ENCODE measurements around the gene TRRAP. TPM values are rescaled to one million over a fixed set of nuclear protein-coding genes. Genes with fewer than 3 reads are reported as not detected.

The TRRAP gene
- total RNA-seq, 2 donors from 2014 or later, result 23.4 to 24.3 TPM

- DNase-seq (ENCODE audit: low spot score), result no peak
- Histone ChIP-seq H3K4me3 (no peak overlapping the region), H3K27me3 (no peaks in the 10 kb centered on the region), H3K36me3 (peaks cover 87% of the 10 kb centered on the region), H3K9me3 (no peaks in the 10 kb centered on the region), H3K4me1 (no peaks in the 10 kb centered on the region), H3K27ac (no peak overlapping the region)
- no peak for TF ChIP-seq CTCF (IDR thresholded peaks at IDR 0.05)
Observed at GRCh38 chr7:98913612-98914011, 35.3 kb downstream of the TRRAP start.

GRCh38 chr7:98917331-98917730, 39.0 kb downstream of the TRRAP start:
- DNase-seq (ENCODE audit: low spot score), result no peak
- no peak overlapping the region for H3K27ac ChIP-seq
- no peaks in the 10 kb centered on the region for H3K9me3 ChIP-seq
- H3K36me3 ChIP-seq, result peaks cover 75% of the 10 kb centered on the region
- no peaks in the 10 kb centered on the region for H3K4me1 ChIP-seq
- H3K4me3 ChIP-seq, result no peak overlapping the region
- TF ChIP-seq CTCF (IDR thresholded peaks at IDR 0.05), result no peak
- H3K27me3 ChIP-seq, result no peaks in the 10 kb centered on the region

GRCh38 chr7:98921608-98922372, 43.5 kb downstream of the TRRAP start:
- Histone ChIP-seq H3K4me1 (no peaks in the 10 kb centered on the region), H3K36me3 (peaks cover 76% of the 10 kb centered on the region), H3K4me3 (no peak overlapping the region), H3K27ac (no peak overlapping the region), H3K27me3 (no peaks in the 10 kb centered on the region), H3K9me3 (no peaks in the 10 kb centered on the region)
- TF ChIP-seq CTCF (IDR thresholded peaks at IDR 0.05), result no peak
- DNase-seq (ENCODE audit: low spot score), result no peak

- peak in 1 of 2 donors; percentile 4 for TF ChIP-seq CTCF (IDR thresholded peaks at IDR 0.05)
Observed at GRCh38 chr7:98922392-98923187, 44.3 kb downstream of the TRRAP start.

GRCh38 chr7:98923512-98923911, 45.2 kb downstream of the TRRAP start:
- Histone ChIP-seq H3K9me3 (no peaks in the 10 kb centered on the region), H3K27ac (no peak overlapping the region), H3K27me3 (no peaks in the 10 kb centered on the region), H3K36me3 (peaks cover 76% of the 10 kb centered on the region), H3K4me1 (no peaks in the 10 kb centered on the region), H3K4me3 (no peak overlapping the region)
- TF ChIP-seq CTCF (IDR thresholded peaks at IDR 0.05), result no peak
- DNase-seq (ENCODE audit: low spot score), result no peak

More at GRCh38 chr7:98922392-98923187, 44.3 kb downstream of the TRRAP start:
- H3K4me1 ChIP-seq, result no peaks in the 10 kb centered on the region
- no peaks in the 10 kb centered on the region for H3K9me3 ChIP-seq
- no peak overlapping the region for H3K27ac ChIP-seq
- no peak overlapping the region for H3K4me3 ChIP-seq
- H3K27me3 ChIP-seq, result no peaks in the 10 kb centered on the region
- DNase-seq (ENCODE audit: low spot score), result peak; percentile 60
- peaks cover 76% of the 10 kb centered on the region for H3K36me3 ChIP-seq
